ENCODE results near the gene OR51D1. TPM values are rescaled to one million over a fixed set of nuclear protein-coding genes. Genes with fewer than 3 reads are reported as not detected.

OR51D1 gene
- total and polyA plus RNA-seq, 9 of the 15 experiments (the other 6 are each of a cell fraction or from before 2014, with no cell fraction given) = not detected

- no peak for TF ChIP-seq ZNF407 (IDR thresholded peaks at IDR 0.05; ENCODE audit: low read depth)
- TF ChIP-seq ZNF24 (IDR thresholded peaks at IDR 0.05) = no peak
- TF ChIP-seq, protein P1, sequence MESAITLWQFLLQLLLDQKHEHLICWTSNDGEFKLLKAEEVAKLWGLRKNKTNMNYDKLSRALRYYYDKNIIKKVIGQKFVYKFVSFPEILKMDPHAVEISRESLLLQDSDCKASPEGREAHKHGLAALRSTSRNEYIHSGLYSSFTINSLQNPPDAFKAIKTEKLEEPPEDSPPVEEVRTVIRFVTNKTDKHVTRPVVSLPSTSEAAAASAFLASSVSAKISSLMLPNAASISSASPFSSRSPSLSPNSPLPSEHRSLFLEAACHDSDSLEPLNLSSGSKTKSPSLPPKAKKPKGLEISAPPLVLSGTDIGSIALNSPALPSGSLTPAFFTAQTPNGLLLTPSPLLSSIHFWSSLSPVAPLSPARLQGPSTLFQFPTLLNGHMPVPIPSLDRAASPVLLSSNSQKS (CRISPR knock-in tag; IDR thresholded peaks at IDR 0.05) = no peak
- no peak for TF ChIP-seq FOXP1 (CRISPR knock-in tag; IDR thresholded peaks at IDR 0.05)
- no peak for TF ChIP-seq ZNF280A (IDR thresholded peaks at IDR 0.05; ENCODE audit: low read depth, partially characterized antibody)
- TF ChIP-seq ELF2 (CRISPR knock-in tag; IDR thresholded peaks at IDR 0.05) = no peak
- TF ChIP-seq NCOA4 (IDR thresholded peaks at IDR 0.05; ENCODE audit: partially characterized antibody) = no peak
- peak; percentile 67; the same call in 1 of the 2 replicates for TF ChIP-seq OTX1 (CRISPR knock-in tag; IDR thresholded peaks at IDR 0.05)
- no peak for TF ChIP-seq ZNF57 (CRISPR knock-in tag; IDR thresholded peaks at IDR 0.05)
- TF ChIP-seq SOX6 (IDR thresholded peaks at IDR 0.05) = peak; percentile 14; the same call in 1 of the 2 replicates
- TF ChIP-seq, protein P2, sequence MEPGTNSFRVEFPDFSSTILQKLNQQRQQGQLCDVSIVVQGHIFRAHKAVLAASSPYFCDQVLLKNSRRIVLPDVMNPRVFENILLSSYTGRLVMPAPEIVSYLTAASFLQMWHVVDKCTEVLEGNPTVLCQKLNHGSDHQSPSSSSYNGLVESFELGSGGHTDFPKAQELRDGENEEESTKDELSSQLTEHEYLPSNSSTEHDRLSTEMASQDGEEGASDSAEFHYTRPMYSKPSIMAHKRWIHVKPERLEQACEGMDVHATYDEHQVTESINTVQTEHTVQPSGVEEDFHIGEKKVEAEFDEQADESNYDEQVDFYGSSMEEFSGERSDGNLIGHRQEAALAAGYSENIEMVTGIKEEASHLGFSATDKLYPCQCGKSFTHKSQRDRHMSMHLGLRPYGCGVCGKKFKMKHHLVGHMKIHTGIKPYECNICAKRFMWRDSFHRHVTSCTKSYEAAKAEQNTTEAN (CRISPR knock-in tag; IDR thresholded peaks at IDR 0.05) = 0 out of 2 replicates have a peak, but pooled peaks have one; percentile 41
- no peak for TF ChIP-seq ZNF165 (CRISPR knock-in tag; IDR thresholded peaks at IDR 0.05; ENCODE audit: borderline replicate concordance)
- TF ChIP-seq MBD2 (IDR thresholded peaks at IDR 0.05; ENCODE audit: borderline replicate concordance, low read depth) = peak; percentile 95
These were observed 29.3 kb upstream of the OR51D1 start, which contains the start of gene TRIM68 (continued) for GRCh38 chr11:4607781-4608666.

Data from K562 (cell line).